Ishikawa (cell line): ENCODE measurements around the gene KSR2.

Experiments used
- CEBPB ChIP-seq: IDR thresholded peaks from 2 replicates; pipeline ENCODE4 v1.6.1; 2012
- CREB1 ChIP-seq: IDR thresholded peaks from 2 replicates; pipeline ENCODE4 v1.6.1; 2012; ENCODE audit warnings: low read depth
- EGR1 ChIP-seq: IDR thresholded peaks from 2 replicates; pipeline ENCODE4 v1.6.1; 2012
- EP300 ChIP-seq: IDR thresholded peaks from 2 replicates; pipeline ENCODE4 v1.6.1; 2012; ENCODE audit warnings: borderline replicate concordance
- FOXM1 ChIP-seq: IDR thresholded peaks from 2 replicates; pipeline ENCODE4 v1.6.1; 2012; ENCODE audit warnings: low read depth, borderline replicate concordance
- NFIC ChIP-seq: IDR thresholded peaks from 2 replicates; pipeline ENCODE4 v1.6.1; 2012
- RAD21 ChIP-seq: IDR thresholded peaks from 2 replicates; pipeline ENCODE4 v1.6.1; 2012; ENCODE audit warnings: low read depth
- REST ChIP-seq: IDR thresholded peaks from 2 replicates; pipeline ENCODE4 v1.6.1; 2012; ENCODE audit warnings: low read depth, mild to moderate bottlenecking
- TAF1 ChIP-seq: IDR thresholded peaks from 2 replicates; pipeline ENCODE4 v1.6.1; 2012; ENCODE audit warnings: low read depth, mild to moderate bottlenecking
- TCF12 ChIP-seq: IDR thresholded peaks from 2 replicates; pipeline ENCODE4 v1.6.1; 2012; ENCODE audit warnings: low read depth
- TEAD4 ChIP-seq: IDR thresholded peaks from 2 replicates; pipeline ENCODE4 v1.6.1; 2012
- YY1 ChIP-seq: IDR thresholded peaks from 2 replicates; pipeline ENCODE4 v1.6.1; 2012; ENCODE audit warnings: low read depth
- ZBTB7A ChIP-seq: IDR thresholded peaks from 2 replicates; pipeline ENCODE4 v1.6.1; 2012; ENCODE audit warnings: low read depth
- TF ChIP-seq, protein P1 (sequence below): IDR thresholded peaks from 2 replicates; pipeline ENCODE4 v1.6.1; 2012
- TF ChIP-seq, protein P2 (sequence below): IDR thresholded peaks from 2 replicates; pipeline ENCODE4 v1.6.1; 2012

KSR2 gene

DNA sequence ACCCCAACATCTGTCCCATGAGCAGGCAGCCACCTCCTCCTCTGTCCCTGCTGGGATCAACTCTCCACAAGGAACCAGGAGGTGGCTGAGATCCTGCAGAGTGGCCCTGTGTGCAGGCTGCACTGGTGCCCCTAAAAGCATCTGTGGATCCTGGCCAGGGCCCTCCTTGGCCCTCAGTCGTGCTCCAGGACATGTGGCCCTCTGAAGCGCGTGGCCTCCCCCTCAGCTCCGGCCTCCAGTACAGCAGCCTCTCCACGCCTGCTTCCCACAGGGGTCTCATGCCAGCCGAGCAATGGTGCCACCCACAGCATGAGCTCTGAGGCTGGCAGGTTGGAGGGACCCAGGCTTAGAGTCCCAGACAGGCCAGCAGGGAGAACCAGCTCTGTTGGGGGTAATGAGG lies 530.0 kb downstream of the KSR2 start:
- TF ChIP-seq, protein P1, sequence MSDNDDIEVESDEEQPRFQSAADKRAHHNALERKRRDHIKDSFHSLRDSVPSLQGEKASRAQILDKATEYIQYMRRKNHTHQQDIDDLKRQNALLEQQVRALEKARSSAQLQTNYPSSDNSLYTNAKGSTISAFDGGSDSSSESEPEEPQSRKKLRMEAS, result no peak
- TF ChIP-seq TAF1, result no peak
- TF ChIP-seq FOXM1, result no peak
- TF ChIP-seq TCF12, result no peak
- TF ChIP-seq CEBPB, result no peak
- TF ChIP-seq EP300, result no peak
- no peak for TF ChIP-seq TEAD4
- TF ChIP-seq EGR1, result no peak
- TF ChIP-seq CREB1, result no peak
- TF ChIP-seq NFIC, result no peak
- TF ChIP-seq, protein P2, sequence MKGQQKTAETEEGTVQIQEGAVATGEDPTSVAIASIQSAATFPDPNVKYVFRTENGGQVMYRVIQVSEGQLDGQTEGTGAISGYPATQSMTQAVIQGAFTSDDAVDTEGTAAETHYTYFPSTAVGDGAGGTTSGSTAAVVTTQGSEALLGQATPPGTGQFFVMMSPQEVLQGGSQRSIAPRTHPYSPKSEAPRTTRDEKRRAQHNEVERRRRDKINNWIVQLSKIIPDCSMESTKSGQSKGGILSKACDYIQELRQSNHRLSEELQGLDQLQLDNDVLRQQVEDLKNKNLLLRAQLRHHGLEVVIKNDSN, result no peak
- TF ChIP-seq REST, result no peak
- no peak for TF ChIP-seq YY1
- TF ChIP-seq RAD21, result no peak
- no peak for TF ChIP-seq ZBTB7A

DNA sequence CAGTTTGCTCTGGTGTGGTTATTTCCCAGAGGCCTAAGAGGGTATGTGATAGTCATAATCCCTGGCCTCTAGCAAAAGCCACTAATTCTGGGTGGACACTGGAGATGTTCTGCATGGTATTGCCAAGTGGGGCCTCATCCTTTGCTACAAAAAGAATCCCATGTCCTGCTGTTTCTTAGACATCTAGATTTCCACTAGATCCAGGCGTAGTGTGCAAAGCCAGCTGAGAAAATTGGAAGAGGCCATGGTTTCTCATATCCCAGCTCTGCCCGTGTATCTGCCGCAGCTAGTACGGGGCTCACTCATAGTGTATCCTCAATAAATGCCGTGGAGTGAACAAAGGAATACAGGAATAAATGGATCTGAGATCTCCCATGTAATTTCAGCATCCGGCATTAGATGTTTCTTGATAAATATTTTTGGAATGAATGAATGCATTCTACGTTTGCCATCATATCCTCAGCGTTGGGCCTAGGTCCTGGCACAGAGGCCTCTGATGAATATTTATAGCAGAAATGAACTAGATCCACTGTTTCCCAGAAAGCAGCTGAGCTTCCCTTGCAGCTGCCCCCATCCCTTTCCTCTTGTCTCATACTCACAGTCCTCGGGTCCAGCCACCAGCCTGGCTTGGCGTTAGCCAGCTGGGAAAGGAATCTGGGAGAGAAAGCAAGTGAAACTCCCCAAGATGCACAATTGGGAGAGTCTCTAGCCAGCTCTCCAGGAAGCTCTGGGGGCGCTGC lies 531.1 kb downstream of the KSR2 start:
- TF ChIP-seq CREB1 (no peak), YY1 (no peak), TAF1 (no peak), TEAD4 (no peak), EGR1 (no peak), CEBPB (no peak), FOXM1 (no peak), TCF12 (no peak), EP300 (no peak), RAD21 (no peak), REST (no peak), NFIC (no peak), ZBTB7A (no peak)
- TF ChIP-seq, protein P2, result no peak
- TF ChIP-seq, protein P1, result no peak

- TF ChIP-seq, protein P2, result no peak
- no peak for TF ChIP-seq NFIC
- no peak for TF ChIP-seq CEBPB
- no peak for TF ChIP-seq YY1
- TF ChIP-seq ZBTB7A, result no peak
- TF ChIP-seq CREB1, result no peak
Observed at GRCh38 chr12:117433878-117434277, 534.9 kb downstream of the KSR2 start.

GRCh38 chr12:117430246-117430645 lies 538.5 kb downstream of the KSR2 start:
- TF ChIP-seq TCF12 (no peak), CEBPB (no peak), FOXM1 (no peak), YY1 (no peak), RAD21 (no peak), TEAD4 (no peak), EP300 (no peak), NFIC (no peak), REST (no peak), ZBTB7A (no peak), TAF1 (no peak), CREB1 (no peak)
- TF ChIP-seq, protein P1, result no peak
- TF ChIP-seq, protein P2, result no peak
